H9 (cell line): ENCODE data around the gene ERVFRD-1. TPM values are rescaled to one million over a fixed set of nuclear protein-coding genes. Genes with fewer than 3 reads are reported as not detected.

Experiments used
- DNase-seq: peaks from one replicate; pipeline ENCODE4 v3.0.0-alpha.2; 2017
- H2AFZ ChIP-seq: one replicate; pipeline ENCODE4 v1.6.1; 2013; ENCODE audit warnings: mild to moderate bottlenecking, low read length, control low read depth, moderate library complexity
- H2AK5ac ChIP-seq: 2 replicates; pipeline ENCODE4 v1.6.1; 2013; ENCODE audit warnings: low read length, control low read depth, mixed read lengths; ENCODE audit not compliant: insufficient read length
- H2BK120ac ChIP-seq: one replicate; pipeline ENCODE4 v1.6.1; 2013; ENCODE audit warnings: low read depth, mild to moderate bottlenecking, low read length, control low read depth, inconsistent platforms; ENCODE audit not compliant: poor library complexity, severe bottlenecking
- H2BK12ac ChIP-seq: 2 replicates; pipeline ENCODE4 v1.6.1; 2013; ENCODE audit warnings: low read length, control low read depth, mixed read lengths, low read depth; ENCODE audit not compliant: insufficient read length
- H2BK15ac ChIP-seq: 2 replicates; pipeline ENCODE4 v1.6.1; 2013; ENCODE audit warnings: low read depth, low read length, control low read depth
- H2BK20ac ChIP-seq: one replicate; pipeline ENCODE4 v1.6.1; 2013; ENCODE audit warnings: low read depth, mild to moderate bottlenecking, low read length, control low read depth, inconsistent platforms; ENCODE audit not compliant: poor library complexity, severe bottlenecking
- H2BK5ac ChIP-seq: 2 replicates; pipeline ENCODE4 v1.6.1; 2013; ENCODE audit warnings: low read length, control low read depth, mixed read lengths; ENCODE audit not compliant: insufficient read length
- H3K14ac ChIP-seq: 2 replicates; pipeline ENCODE4 v1.6.1; 2013; ENCODE audit warnings: low read length, control low read depth; ENCODE audit not compliant: insufficient read depth
- H3K18ac ChIP-seq: 2 replicates; pipeline ENCODE4 v1.6.1; 2013; ENCODE audit warnings: low read depth, mild to moderate bottlenecking, mixed read lengths, low read length, control low read depth; ENCODE audit not compliant: insufficient read length
- H3K23ac ChIP-seq: 2 replicates; pipeline ENCODE4 v1.6.1; 2013; ENCODE audit warnings: low read length, control low read depth, mixed read lengths, low read depth; ENCODE audit not compliant: insufficient read length
- H3K23me2 ChIP-seq: 2 replicates; pipeline ENCODE4 v1.6.1; 2013; ENCODE audit warnings: low read depth, mild to moderate bottlenecking, mixed read lengths, low read length, control low read depth; ENCODE audit not compliant: insufficient read length, poor library complexity, severe bottlenecking
- H3K27ac ChIP-seq: 2 replicates; pipeline ENCODE4 v1.5.1; 2013; ENCODE audit warnings: low read length, control low read depth, mixed read lengths, low read depth; ENCODE audit not compliant: insufficient read length
- H3K27me3 ChIP-seq: 2 replicates; pipeline ENCODE4 v1.6.1; 2013; ENCODE audit warnings: low read length, control low read depth, inconsistent platforms; ENCODE audit not compliant: insufficient read depth
- H3K4ac ChIP-seq: 2 replicates; pipeline ENCODE4 v1.6.1; 2013; ENCODE audit warnings: low read depth, mild to moderate bottlenecking, control low read depth, inconsistent platforms, low read length, moderate library complexity
- H3K4me1 ChIP-seq: 2 replicates; pipeline ENCODE4 v1.6.1; 2013; ENCODE audit warnings: low read length, control low read depth, inconsistent platforms; ENCODE audit not compliant: insufficient read depth
- H3K4me2 ChIP-seq: 2 replicates; pipeline ENCODE4 v1.6.1; 2013; ENCODE audit warnings: low read length, control low read depth, mixed read lengths; ENCODE audit not compliant: insufficient read length, insufficient read depth
- H3K56ac ChIP-seq: 2 replicates; pipeline ENCODE4 v1.6.1; 2013; ENCODE audit warnings: low read depth, mild to moderate bottlenecking, mixed read lengths, low read length, control low read depth; ENCODE audit not compliant: insufficient read length
- H3K79me1 ChIP-seq: 2 replicates; pipeline ENCODE4 v1.6.1; 2013; ENCODE audit warnings: low read depth, mild to moderate bottlenecking, moderate library complexity, low read length, control low read depth, inconsistent platforms; ENCODE audit not compliant: insufficient read depth, poor library complexity, severe bottlenecking
- H3K79me2 ChIP-seq: 2 replicates; pipeline ENCODE4 v1.6.1; 2013; ENCODE audit warnings: low read length, control low read depth, inconsistent platforms; ENCODE audit not compliant: insufficient read depth
- H3K9ac ChIP-seq: 2 replicates; pipeline ENCODE4 v1.6.1; 2013; ENCODE audit warnings: low read length, control low read depth, mixed read lengths; ENCODE audit not compliant: insufficient read length; ENCODE audit errors: extremely low read depth
- H3K9me3 ChIP-seq: one replicate; pipeline ENCODE4 v1.6.1; 2013; ENCODE audit warnings: low read depth, low read length, inconsistent platforms; ENCODE audit not compliant: control insufficient read depth
- H3T11ph ChIP-seq: one replicate; pipeline ENCODE4 v1.6.1; 2013; ENCODE audit warnings: mild to moderate bottlenecking, low read length, control low read depth, inconsistent platforms
- H4K20me1 ChIP-seq: one replicate; pipeline ENCODE4 v1.6.1; 2013; ENCODE audit not compliant: control insufficient read depth, insufficient read length, insufficient read depth
- H4K5ac ChIP-seq: 2 replicates; pipeline ENCODE4 v1.6.1; 2013; ENCODE audit warnings: low read depth, mild to moderate bottlenecking, mixed read lengths, low read length, control low read depth; ENCODE audit not compliant: insufficient read length
- H4K8ac ChIP-seq: replicated peaks from 2 replicates; pipeline ENCODE4 v1.6.1; 2013; ENCODE audit warnings: low read length, control low read depth, mixed read lengths, low read depth; ENCODE audit not compliant: insufficient read length
- H4K91ac ChIP-seq: 2 replicates; pipeline ENCODE4 v1.6.1; 2013; ENCODE audit warnings: low read depth, mild to moderate bottlenecking, moderate library complexity, mixed read lengths, low read length, control low read depth; ENCODE audit not compliant: insufficient read length
- H3K27ac Mint-ChIP-seq, 3 experiments: 2 replicates in 2 of 3; 3 replicates in 1 of 3; pipeline ENCODE4 v1.8.0; 2020 to 2021; ENCODE audit warnings: mixed read lengths in 3 of 3, mild to moderate bottlenecking in 1 of 3, moderate library complexity in 1 of 3
- H3K27me3 Mint-ChIP-seq: 2 replicates; pipeline ENCODE4 v1.8.0; 2021; ENCODE audit warnings: low read depth, mild to moderate bottlenecking, moderate library complexity, mixed read lengths
- H3K36me3 Mint-ChIP-seq, 3 experiments: 2 replicates in 2 of 3; 3 replicates in 1 of 3; pipeline ENCODE4 v1.8.0; 2020 to 2021; ENCODE audit warnings: low read depth in 3 of 3, mixed read lengths in 3 of 3; ENCODE audit not compliant: insufficient read depth in 1 of 3
- H3K4me1 Mint-ChIP-seq, 2 experiments: 2 replicates each; pipeline ENCODE4 v1.8.0; 2020; ENCODE audit warnings: mixed read lengths in 2 of 2
- H3K4me3 Mint-ChIP-seq, 2 experiments: 2 replicates in 1 of 2; 3 replicates in 1 of 2; pipeline ENCODE4 v1.8.0; 2020 to 2021; ENCODE audit warnings: mild to moderate bottlenecking in 2 of 2, mixed read lengths in 2 of 2, moderate library complexity in 1 of 2
- H3K9me3 Mint-ChIP-seq, 2 experiments: 2 replicates in 1 of 2; 3 replicates in 1 of 2; pipeline ENCODE4 v1.8.0; 2020; ENCODE audit warnings: mild to moderate bottlenecking in 2 of 2, mixed read lengths in 2 of 2, moderate library complexity in 1 of 2
- CTCF ChIP-seq: fragments of 200-600 bp; sonication (generic); conservative IDR thresholded peaks from 3 replicates; pipeline ENCODE4 v1.8.0; 2021; ENCODE audit warnings: antibody characterized with exemption, mild to moderate bottlenecking
- WGBS: extraction: QIAGEN DNeasy Blood & Tissue Kit; methylation state at CpG from one replicate; pipeline ENCODE4 v1.1.7; 2013; ENCODE audit warnings: missing lambda C conversion rate, low lambda C conversion rate, mixed read lengths; ENCODE audit not compliant: insufficient read length; ENCODE audit errors: extremely low coverage; 5-methylcytosine and 5-hydroxymethylcytosine counted together
- total RNA-seq: library from RNA; stranded (reverse); gene quantifications from 2 replicates; pipeline ENCODE4 v1.2.1, GENCODE V29; 2021

Gene ERVFRD-1
- total RNA-seq, 1 experiment from 2014 or later, result not detected

DNA sequence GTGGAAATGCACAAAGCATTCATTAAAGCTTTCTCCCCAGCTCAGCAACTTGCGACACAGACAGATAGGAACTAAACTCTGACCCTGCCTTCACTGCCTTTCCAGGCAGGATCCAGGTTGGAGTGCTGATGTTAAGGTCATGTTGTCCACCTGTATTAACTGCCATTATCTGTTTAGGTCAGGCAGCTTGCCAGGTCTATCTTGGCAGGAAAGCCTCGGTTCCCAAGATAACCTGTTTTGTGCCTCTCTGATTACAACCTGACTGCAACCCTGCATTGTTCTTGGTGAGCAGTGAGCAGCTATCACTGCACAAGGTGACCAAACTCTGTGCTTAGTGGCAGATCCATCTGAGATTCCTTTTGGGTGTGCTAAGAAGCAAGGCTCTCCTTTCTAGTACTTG, 44.2 kb downstream of the ERVFRD-1 start:
- H3K9ac ChIP-seq, result no peak overlapping the region

More for the DNA sequence above, 44.2 kb downstream of the ERVFRD-1 start:
- Histone ChIP-seq H2BK5ac (no peak overlapping the region), H3K56ac (no peak overlapping the region), H3K27me3 (no peaks in the 10 kb centered on the region), H3K4ac (no peak overlapping the region), H3T11ph (no peak overlapping the region), H2BK12ac (no peak overlapping the region), H3K18ac (no peak overlapping the region), H3K4me2 (no peak overlapping the region), H2BK20ac (no peak overlapping the region), H4K20me1 (no peaks in the 10 kb centered on the region), H2AK5ac (no peak overlapping the region), H3K23me2 (no peaks in the 10 kb centered on the region), H3K79me2 (no peaks in the 10 kb centered on the region), H4K8ac (no peak overlapping the region), H3K27ac (no peak overlapping the region), H4K5ac (no peak overlapping the region), H2BK15ac (no peak overlapping the region), H4K91ac (no peak overlapping the region), H3K79me1 (no peaks in the 10 kb centered on the region), H3K14ac (no peak overlapping the region), H2AFZ (no peak overlapping the region), H3K9me3 (no peaks in the 10 kb centered on the region), H3K23ac (no peak overlapping the region), H2BK120ac (no peak overlapping the region), H3K4me1 (no peaks in the 10 kb centered on the region; the same call in 1 of the 2 replicates)
- no peak overlapping the region for H3K27ac Mint-ChIP-seq
- H3K4me3 Mint-ChIP-seq, result no peak overlapping the region
- H3K27me3 Mint-ChIP-seq, result no peaks in the 10 kb centered on the region; the same call in 1 of the 2 replicates
- H3K36me3 Mint-ChIP-seq, result no peaks in the 10 kb centered on the region
- DNase-seq, result no peak
- no peak for TF ChIP-seq CTCF
- WGBS, result no CpG with 5 or more reads among the region's 2 CpGs
- no peaks in the 10 kb centered on the region for H3K9me3 Mint-ChIP-seq
- peaks cover 4 to 8% of the 10 kb centered on the region in 2 experiments; a peak in 3 of 4 replicates for H3K4me1 Mint-ChIP-seq
